ENCODE results near the gene LNPK. TPM values are rescaled to one million over a fixed set of nuclear protein-coding genes. Genes with fewer than 3 reads are reported as not detected.
A peak's percentile ranks its signal among the peaks of the same experiment; 100 is the strongest.

The LNPK gene
- total and polyA plus RNA-seq, 4 experiments from 2014 or later = 17.5 to 31.3 (median 26.1) TPM

DNA sequence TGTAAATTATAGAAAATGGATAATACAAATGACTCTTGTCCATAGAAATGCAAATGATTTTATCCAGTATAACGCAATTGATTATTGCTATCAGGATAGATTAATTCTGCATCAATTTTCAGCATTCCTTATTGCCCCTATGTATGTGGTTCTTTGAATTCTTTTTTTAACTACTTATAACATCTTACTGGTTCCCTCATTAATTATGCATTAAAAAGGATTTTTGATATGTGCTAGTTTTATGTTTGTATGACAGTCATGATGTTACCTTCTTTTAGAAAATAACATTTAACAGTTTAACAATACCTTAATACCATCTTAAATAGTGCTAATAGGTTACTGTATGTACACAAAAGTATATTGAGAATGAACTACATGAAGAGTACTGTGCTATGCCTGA, 20.0 kb upstream of the LNPK start:
- H3K4me3 ChIP-seq (ENCODE audit: low read length in 2 of 2) = no peak overlapping the region
- Mint-ChIP-seq H3K27ac (no peak overlapping the region), H3K4me3 (no peak overlapping the region), H3K27me3 (peaks cover 21 to 28% of the 10 kb centered on the region in 2 donors), H3K9me3 (peaks cover 0 to 2% (median 0%) of the 10 kb centered on the region in 8 donors), H3K4me1 (no peaks in the 10 kb centered on the region), H3K36me3 (no peaks in the 10 kb centered on the region)
- ChIA-PET CTCF (ENCODE audit: partially characterized antibody) (no interaction called here), POLR2A (ENCODE audit: partially characterized antibody) (no interaction called here)
- H3K9me3 ChIP-seq (ENCODE audit: control insufficient read depth in 1 of 2, low read length in 2 of 2) = no peaks in the 10 kb centered on the region
- peaks cover 3% of the 10 kb centered on the region for H3K27me3 ChIP-seq (ENCODE audit: insufficient read depth, low read length)
- no peak for DNase-seq
- H3K4me1 ChIP-seq (ENCODE audit: insufficient read depth, low read length) = no peaks in the 10 kb centered on the region
- H3K27ac ChIP-seq (ENCODE audit: low read depth, low read length) = no peak overlapping the region
- H3K36me3 ChIP-seq (ENCODE audit: insufficient read depth, low read length) = no peaks in the 10 kb centered on the region
- intact Hi-C loops (cut with micrococcal nuclease) = no loop called here

GRCh38 chr2:176020400-176020799, 18.3 kb upstream of the LNPK start:
- H3K27ac Mint-ChIP-seq = no peak overlapping the region

DNA sequence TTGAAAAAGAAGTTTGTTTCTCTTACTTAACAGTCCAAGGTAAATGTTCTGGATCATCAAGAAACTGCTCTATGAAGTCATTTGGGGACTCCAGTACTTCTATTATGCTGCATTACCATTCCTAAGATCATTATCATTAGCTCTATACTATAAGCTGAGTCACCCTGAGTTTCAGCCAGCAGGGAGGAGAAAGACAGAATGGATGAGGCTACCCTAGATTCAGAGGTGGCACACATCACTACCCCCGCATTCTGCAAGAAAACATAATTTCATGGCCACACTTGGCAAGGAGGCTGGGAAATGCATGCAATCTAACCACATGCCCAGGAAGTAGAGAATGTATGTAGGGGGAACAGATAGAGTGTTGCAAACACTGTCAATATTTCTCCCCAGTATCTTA, 16.6 kb upstream of the LNPK start:
- CTCF ChIA-PET (ENCODE audit: partially characterized antibody) = no interaction called here
- Histone ChIP-seq H3K27me3 (ENCODE audit: insufficient read depth, low read length) (no peaks in the 10 kb centered on the region), H3K4me3 (ENCODE audit: low read length in 2 of 2) (no peak overlapping the region), H3K4me1 (ENCODE audit: insufficient read depth, low read length) (no peaks in the 10 kb centered on the region), H3K27ac (ENCODE audit: low read depth, low read length) (no peak overlapping the region), H3K9me3 (ENCODE audit: control insufficient read depth in 1 of 2, low read length in 2 of 2) (no peaks in the 10 kb centered on the region), H3K36me3 (ENCODE audit: insufficient read depth, low read length) (no peaks in the 10 kb centered on the region)
- POLR2A ChIA-PET (ENCODE audit: partially characterized antibody) = no interaction called here
- intact Hi-C loops (cut with micrococcal nuclease) = no loop called here
- DNase-seq = no peak
- Mint-ChIP-seq H3K4me1 (no peaks in the 10 kb centered on the region), H3K4me3 (no peak overlapping the region), H3K36me3 (no peaks in the 10 kb centered on the region), H3K27ac (no peak overlapping the region), H3K27me3 (peaks cover 25 to 26% of the 10 kb centered on the region in 2 donors), H3K9me3 (peaks cover 0 to 4% (median 0%) of the 10 kb centered on the region in 8 donors)

More at GRCh38 chr2:176020400-176020799, 18.3 kb upstream of the LNPK start:
- no peak overlapping the region for H3K27ac ChIP-seq (ENCODE audit: low read depth, low read length)
- ChIA-PET CTCF (ENCODE audit: partially characterized antibody) (no interaction called here), POLR2A (ENCODE audit: partially characterized antibody) (no interaction called here)
- H3K9me3 Mint-ChIP-seq = peaks cover 0 to 4% (median 0%) of the 10 kb centered on the region in 8 donors
- no peaks in the 10 kb centered on the region for H3K4me1 ChIP-seq (ENCODE audit: insufficient read depth, low read length)
- DNase-seq = no peak
- no peaks in the 10 kb centered on the region for H3K36me3 Mint-ChIP-seq
- no peaks in the 10 kb centered on the region for H3K9me3 ChIP-seq (ENCODE audit: control insufficient read depth in 1 of 2, low read length in 2 of 2)
- no peaks in the 10 kb centered on the region for H3K4me1 Mint-ChIP-seq
- H3K27me3 ChIP-seq (ENCODE audit: insufficient read depth, low read length) = peaks cover 3% of the 10 kb centered on the region
- peaks cover 25 to 31% of the 10 kb centered on the region in 2 donors for H3K27me3 Mint-ChIP-seq
- H3K36me3 ChIP-seq (ENCODE audit: insufficient read depth, low read length) = no peaks in the 10 kb centered on the region
- intact Hi-C loops (cut with micrococcal nuclease) = no loop called here
- H3K4me3 Mint-ChIP-seq = no peak overlapping the region
- H3K4me3 ChIP-seq (ENCODE audit: low read length in 2 of 2) = no peak overlapping the region

- H3K4me1 Mint-ChIP-seq = no peaks in the 10 kb centered on the region
- intact Hi-C loops (cut with micrococcal nuclease) = loop anchor here (10.0 kb wide), 2 partner anchors 255 to 845 kb away; partner anchors contain the start of genes ATF2 and MTX2
- H3K36me3 Mint-ChIP-seq = no peaks in the 10 kb centered on the region
- Histone ChIP-seq H3K36me3 (ENCODE audit: insufficient read depth, low read length) (no peaks in the 10 kb centered on the region), H3K4me1 (ENCODE audit: insufficient read depth, low read length) (no peaks in the 10 kb centered on the region), H3K9me3 (ENCODE audit: control insufficient read depth in 1 of 2, low read length in 2 of 2) (no peaks in the 10 kb centered on the region), H3K27me3 (ENCODE audit: insufficient read depth, low read length) (no peaks in the 10 kb centered on the region), H3K4me3 (ENCODE audit: low read length in 2 of 2) (no peak overlapping the region), H3K27ac (ENCODE audit: low read depth, low read length) (no peak overlapping the region)
- no peak overlapping the region for H3K4me3 Mint-ChIP-seq
- CTCF ChIA-PET (ENCODE audit: partially characterized antibody) = no interaction called here
- POLR2A ChIA-PET (ENCODE audit: partially characterized antibody) = no interaction called here
- H3K27me3 Mint-ChIP-seq = peaks cover 0 to 7% of the 10 kb centered on the region in 2 donors
- H3K9me3 Mint-ChIP-seq = no peaks in the 10 kb centered on the region
- DNase-seq = no peak
- no peak overlapping the region for H3K27ac Mint-ChIP-seq
These were observed 7.4 kb upstream of the LNPK start for GRCh38 chr2:176009445-176009844.

DNA sequence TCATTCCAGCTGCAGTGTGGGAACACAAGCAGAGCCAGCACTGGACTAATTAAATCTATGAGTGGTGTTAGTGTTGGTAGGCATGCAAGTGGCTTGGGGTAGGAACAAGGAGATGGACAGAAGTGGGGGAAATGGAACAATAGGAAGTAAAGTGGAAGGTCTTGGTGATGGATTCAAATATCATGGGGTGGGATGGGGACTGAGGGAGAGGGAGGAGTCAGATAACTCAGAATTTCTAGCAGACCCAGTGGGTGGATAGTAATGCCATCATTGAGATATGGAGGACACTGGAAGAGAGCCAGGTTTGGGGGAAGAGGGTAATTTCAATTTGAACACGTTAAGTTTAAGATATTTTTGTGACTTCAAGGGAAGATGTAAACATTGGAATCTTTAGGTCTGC, 2.9 kb upstream of the LNPK start:
- Histone ChIP-seq H3K4me1 (ENCODE audit: insufficient read depth, low read length) (peaks cover 16% of the 10 kb centered on the region), H3K4me3 (ENCODE audit: low read length in 2 of 2) (no peak overlapping the region), H3K27me3 (ENCODE audit: insufficient read depth, low read length) (no peaks in the 10 kb centered on the region), H3K27ac (ENCODE audit: low read depth, low read length) (no peak overlapping the region), H3K36me3 (ENCODE audit: insufficient read depth, low read length) (no peaks in the 10 kb centered on the region), H3K9me3 (ENCODE audit: control insufficient read depth in 1 of 2, low read length in 2 of 2) (no peaks in the 10 kb centered on the region)
- Mint-ChIP-seq H3K4me1 (peaks cover 9 to 24% (median 14%) of the 10 kb centered on the region in 4 donors), H3K9me3 (no peaks in the 10 kb centered on the region), H3K27me3 (peaks cover 0 to 1% of the 10 kb centered on the region in 2 donors), H3K27ac (no peak overlapping the region), H3K4me3 (no peak overlapping the region), H3K36me3 (peaks cover 0 to 10% of the 10 kb centered on the region in 2 donors)
- ChIA-PET POLR2A (ENCODE audit: partially characterized antibody) (no interaction called here), CTCF (ENCODE audit: partially characterized antibody) (no interaction called here)
- DNase-seq = no peak
- intact Hi-C loops (cut with micrococcal nuclease) = loop anchor here (5.0 to 10.0 kb wide), 8 partner anchors 72 to 1612 kb away; partner anchors contain the start of genes ATF2 and MTX2

DNA sequence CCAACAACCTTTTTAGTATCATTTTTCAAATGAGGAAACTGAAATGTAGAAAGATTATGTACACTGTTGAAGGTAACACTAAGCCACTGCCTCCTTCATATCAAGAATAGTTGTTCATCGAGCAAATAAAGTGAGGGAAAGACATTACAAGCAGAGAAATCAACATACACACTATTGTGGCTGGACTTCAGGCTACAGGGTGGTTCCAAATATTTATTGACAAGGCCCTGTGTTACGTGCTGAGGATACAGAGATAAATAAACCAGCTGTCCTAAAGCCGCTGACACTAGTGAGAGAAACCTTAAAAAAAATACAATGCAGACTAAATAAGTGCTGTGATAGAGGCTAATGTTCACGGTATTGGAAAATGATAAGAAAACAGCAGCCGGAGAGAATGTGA, 1.9 kb upstream of the LNPK start:
- H3K4me3 Mint-ChIP-seq = peak overlapping the region in 1 of 8 donors; percentile 8
- no peaks in the 10 kb centered on the region for H3K27me3 Mint-ChIP-seq
- Histone ChIP-seq H3K27ac (ENCODE audit: low read depth, low read length) (no peak overlapping the region), H3K27me3 (ENCODE audit: insufficient read depth, low read length) (no peaks in the 10 kb centered on the region), H3K9me3 (ENCODE audit: control insufficient read depth in 1 of 2, low read length in 2 of 2) (no peaks in the 10 kb centered on the region), H3K4me1 (ENCODE audit: insufficient read depth, low read length) (peaks cover 16% of the 10 kb centered on the region), H3K36me3 (ENCODE audit: insufficient read depth, low read length) (no peaks in the 10 kb centered on the region), H3K4me3 (ENCODE audit: low read length in 2 of 2) (no peak overlapping the region)
- POLR2A ChIA-PET (ENCODE audit: partially characterized antibody) = no interaction called here
- peaks cover 0 to 10% of the 10 kb centered on the region in 2 donors for H3K36me3 Mint-ChIP-seq
- intact Hi-C loops (cut with micrococcal nuclease) = loop anchor here (5.0 to 10.0 kb wide), 8 partner anchors 73 to 1613 kb away; partner anchors contain the start of genes ATF2 and MTX2
- no peak for DNase-seq
- no peak overlapping the region for H3K27ac Mint-ChIP-seq
- H3K9me3 Mint-ChIP-seq = no peaks in the 10 kb centered on the region
- CTCF ChIA-PET (ENCODE audit: partially characterized antibody) = no interaction called here
- peaks cover 12 to 32% (median 17%) of the 10 kb centered on the region in 4 donors for H3K4me1 Mint-ChIP-seq

- Mint-ChIP-seq H3K27ac (peak overlapping the region; percentile 61 to 98 (median 91)), H3K27me3 (no peaks in the 10 kb centered on the region), H3K4me1 (peaks cover 12 to 33% (median 17%) of the 10 kb centered on the region in 4 donors), H3K4me3 (peak overlapping the region; percentile 81 to 94 (median 90)), H3K9me3 (no peaks in the 10 kb centered on the region), H3K36me3 (peaks cover 0 to 10% of the 10 kb centered on the region in 2 donors)
- H3K27ac ChIP-seq (ENCODE audit: low read depth, low read length) = peak overlapping the region; percentile 74
- H3K9me3 ChIP-seq (ENCODE audit: control insufficient read depth in 1 of 2, low read length in 2 of 2) = no peaks in the 10 kb centered on the region
- no peaks in the 10 kb centered on the region for H3K36me3 ChIP-seq (ENCODE audit: insufficient read depth, low read length)
- peaks cover 16% of the 10 kb centered on the region for H3K4me1 ChIP-seq (ENCODE audit: insufficient read depth, low read length)
- intact Hi-C loops (cut with micrococcal nuclease) = loop anchor here (5.0 to 10.0 kb wide), 8 partner anchors 75 to 1615 kb away; partner anchors contain the start of genes ATF2 and MTX2
- H3K4me3 ChIP-seq (ENCODE audit: low read length in 2 of 2) = peak overlapping the region; percentile 76 to 77
- CTCF ChIA-PET (ENCODE audit: partially characterized antibody) = no interaction called here
- H3K27me3 ChIP-seq (ENCODE audit: insufficient read depth, low read length) = no peaks in the 10 kb centered on the region
- POLR2A ChIA-PET (ENCODE audit: partially characterized antibody) = interaction anchor here (0.6 to 1.9 kb wide), 4 partner anchors 18 to 1262 kb away, joined by 3 to 7 read pairs (median 4); partner anchors contain the start of gene NFE2L2
- DNase-seq = peak in 1 of 5 donors; percentile 1
These were observed 682 bp upstream of the LNPK start for GRCh38 chr2:176002688-176003210.
